HEK293 (cell line): ENCODE data around the gene DDX17.
A peak's percentile ranks its signal among the peaks of the same experiment; 100 is the strongest.

Experiments used
- EGR2 ChIP-seq: fragments of 450-650 bp; formaldehyde crosslinking; IDR thresholded peaks from 2 replicates; pipeline ENCODE4 v1.5.1; 2016; ENCODE audit warnings: low read depth, missing biosample characterization, missing genetic modification characterization
- KLF10 ChIP-seq: fragments of 450-650 bp; IDR thresholded peaks from 2 replicates; pipeline ENCODE4 v1.5.1; 2018; ENCODE audit warnings: missing biosample characterization, mild to moderate bottlenecking, missing genetic modification characterization
- OVOL3 ChIP-seq: fragments of 450-650 bp; formaldehyde crosslinking; IDR thresholded peaks from 2 replicates; pipeline ENCODE4 v1.5.1; 2016; ENCODE audit warnings: missing biosample characterization, missing genetic modification characterization
- SP7 ChIP-seq: fragments of 450-650 bp; formaldehyde crosslinking; IDR thresholded peaks from 2 replicates; pipeline ENCODE4 v1.5.1; 2016; ENCODE audit warnings: missing biosample characterization, missing genetic modification characterization
- YY2 ChIP-seq: fragments of 450-650 bp; formaldehyde crosslinking; IDR thresholded peaks from 2 replicates; pipeline ENCODE4 v1.5.1; 2016; ENCODE audit warnings: missing biosample characterization, missing genetic modification characterization
- ZNF121 ChIP-seq: fragments of 450-650 bp; formaldehyde crosslinking; IDR thresholded peaks from 2 replicates; pipeline ENCODE4 v1.5.1; 2016; ENCODE audit warnings: missing biosample characterization, missing genetic modification characterization
- ZNF211 ChIP-seq: fragments of 450-650 bp; formaldehyde crosslinking; IDR thresholded peaks from 2 replicates; pipeline ENCODE4 v1.5.1; 2016; ENCODE audit warnings: low read depth, missing biosample characterization, missing genetic modification characterization
- ZNF324 ChIP-seq: fragments of 450-650 bp; formaldehyde crosslinking; IDR thresholded peaks from 2 replicates; pipeline ENCODE4 v1.5.1; 2016; ENCODE audit warnings: missing biosample characterization, missing genetic modification characterization
- ZNF391 ChIP-seq: fragments of 450-650 bp; formaldehyde crosslinking; IDR thresholded peaks from 2 replicates; pipeline ENCODE4 v1.5.1; 2016; ENCODE audit warnings: low read depth, missing biosample characterization, missing genetic modification characterization, borderline replicate concordance
- ZNF549 ChIP-seq: fragments of 450-650 bp; IDR thresholded peaks from 2 replicates; pipeline ENCODE4 v1.5.1; 2018; ENCODE audit warnings: missing biosample characterization, missing genetic modification characterization, mild to moderate bottlenecking, inconsistent platforms, moderate library complexity
- ZNF555 ChIP-seq: fragments of 450-650 bp; formaldehyde crosslinking; conservative IDR thresholded peaks from 2 replicates; pipeline ENCODE4 v1.5.1; 2017; ENCODE audit warnings: missing biosample characterization, mild to moderate bottlenecking, missing genetic modification characterization, inconsistent platforms
- ZNF701 ChIP-seq: fragments of 450-650 bp; formaldehyde crosslinking; IDR thresholded peaks from 2 replicates; pipeline ENCODE4 v1.5.1; 2016; ENCODE audit warnings: missing biosample characterization, missing genetic modification characterization
- ZNF776 ChIP-seq: fragments of 450-650 bp; formaldehyde crosslinking; IDR thresholded peaks from 2 replicates; pipeline ENCODE4 v1.5.0; 2017; ENCODE audit warnings: missing biosample characterization, missing genetic modification characterization, borderline replicate concordance
- TF ChIP-seq, protein P1 (sequence below): fragments of 450-650 bp; formaldehyde crosslinking; IDR thresholded peaks from 2 replicates; pipeline ENCODE4 v1.5.1; 2016; ENCODE audit warnings: missing biosample characterization, missing genetic modification characterization, borderline replicate concordance
- TF ChIP-seq, protein P2 (sequence below): fragments of 450-650 bp; formaldehyde crosslinking; conservative IDR thresholded peaks from 2 replicates; pipeline ENCODE4 v1.5.1; 2016; ENCODE audit warnings: low read depth, missing biosample characterization, missing genetic modification characterization
- TF ChIP-seq, protein P3 (sequence below): fragments of 450-650 bp; formaldehyde crosslinking; IDR thresholded peaks from 2 replicates; pipeline ENCODE4 v1.5.1; 2016; ENCODE audit warnings: missing biosample characterization, missing genetic modification characterization, low read depth
- TF ChIP-seq, protein P4 (sequence below): fragments of 450-650 bp; formaldehyde crosslinking; IDR thresholded peaks from 2 replicates; pipeline ENCODE4 v1.5.1; 2017; ENCODE audit warnings: missing biosample characterization, missing genetic modification characterization

DDX17 gene

GRCh38 chr22:38506118-38506962 lies at the start of gene DDX17 (continued):
- TF ChIP-seq ZNF211 (tag by site-specific recombination) (no peak), YY2 (tag by site-specific recombination) (peak; percentile 96), ZNF121 (no peak; the same call in 1 of the 2 replicates), KLF10 (0 out of 2 replicates have a peak, but pooled peaks have one; percentile 14), EGR2 (tag by site-specific recombination) (peak; percentile 88), ZNF555 (tag by site-specific recombination) (no peak), ZNF324 (tag by site-specific recombination) (0 out of 2 replicates have a peak, but pooled peaks have one; percentile 24), OVOL3 (no peak; the same call in 1 of the 2 replicates), ZNF549 (tag by site-specific recombination) (no peak), SP7 (peak; percentile 49; the same call in 1 of the 2 replicates), ZNF776 (tag by site-specific recombination) (no peak), ZNF391 (tag by site-specific recombination) (no peak), ZNF701 (tag by site-specific recombination) (no peak)
- TF ChIP-seq, protein P1, sequence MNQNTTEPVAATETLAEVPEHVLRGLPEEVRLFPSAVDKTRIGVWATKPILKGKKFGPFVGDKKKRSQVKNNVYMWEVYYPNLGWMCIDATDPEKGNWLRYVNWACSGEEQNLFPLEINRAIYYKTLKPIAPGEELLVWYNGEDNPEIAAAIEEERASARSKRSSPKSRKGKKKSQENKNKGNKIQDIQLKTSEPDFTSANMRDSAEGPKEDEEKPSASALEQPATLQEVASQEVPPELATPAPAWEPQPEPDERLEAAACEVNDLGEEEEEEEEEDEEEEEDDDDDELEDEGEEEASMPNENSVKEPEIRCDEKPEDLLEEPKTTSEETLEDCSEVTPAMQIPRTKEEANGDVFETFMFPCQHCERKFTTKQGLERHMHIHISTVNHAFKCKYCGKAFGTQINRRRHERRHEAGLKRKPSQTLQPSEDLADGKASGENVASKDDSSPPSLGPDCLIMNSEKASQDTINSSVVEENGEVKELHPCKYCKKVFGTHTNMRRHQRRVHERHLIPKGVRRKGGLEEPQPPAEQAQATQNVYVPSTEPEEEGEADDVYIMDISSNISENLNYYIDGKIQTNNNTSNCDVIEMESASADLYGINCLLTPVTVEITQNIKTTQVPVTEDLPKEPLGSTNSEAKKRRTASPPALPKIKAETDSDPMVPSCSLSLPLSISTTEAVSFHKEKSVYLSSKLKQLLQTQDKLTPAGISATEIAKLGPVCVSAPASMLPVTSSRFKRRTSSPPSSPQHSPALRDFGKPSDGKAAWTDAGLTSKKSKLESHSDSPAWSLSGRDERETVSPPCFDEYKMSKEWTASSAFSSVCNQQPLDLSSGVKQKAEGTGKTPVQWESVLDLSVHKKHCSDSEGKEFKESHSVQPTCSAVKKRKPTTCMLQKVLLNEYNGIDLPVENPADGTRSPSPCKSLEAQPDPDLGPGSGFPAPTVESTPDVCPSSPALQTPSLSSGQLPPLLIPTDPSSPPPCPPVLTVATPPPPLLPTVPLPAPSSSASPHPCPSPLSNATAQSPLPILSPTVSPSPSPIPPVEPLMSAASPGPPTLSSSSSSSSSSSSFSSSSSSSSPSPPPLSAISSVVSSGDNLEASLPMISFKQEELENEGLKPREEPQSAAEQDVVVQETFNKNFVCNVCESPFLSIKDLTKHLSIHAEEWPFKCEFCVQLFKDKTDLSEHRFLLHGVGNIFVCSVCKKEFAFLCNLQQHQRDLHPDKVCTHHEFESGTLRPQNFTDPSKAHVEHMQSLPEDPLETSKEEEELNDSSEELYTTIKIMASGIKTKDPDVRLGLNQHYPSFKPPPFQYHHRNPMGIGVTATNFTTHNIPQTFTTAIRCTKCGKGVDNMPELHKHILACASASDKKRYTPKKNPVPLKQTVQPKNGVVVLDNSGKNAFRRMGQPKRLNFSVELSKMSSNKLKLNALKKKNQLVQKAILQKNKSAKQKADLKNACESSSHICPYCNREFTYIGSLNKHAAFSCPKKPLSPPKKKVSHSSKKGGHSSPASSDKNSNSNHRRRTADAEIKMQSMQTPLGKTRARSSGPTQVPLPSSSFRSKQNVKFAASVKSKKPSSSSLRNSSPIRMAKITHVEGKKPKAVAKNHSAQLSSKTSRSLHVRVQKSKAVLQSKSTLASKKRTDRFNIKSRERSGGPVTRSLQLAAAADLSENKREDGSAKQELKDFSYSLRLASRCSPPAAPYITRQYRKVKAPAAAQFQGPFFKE (tag by site-specific recombination), result no peak
- TF ChIP-seq, protein P2, sequence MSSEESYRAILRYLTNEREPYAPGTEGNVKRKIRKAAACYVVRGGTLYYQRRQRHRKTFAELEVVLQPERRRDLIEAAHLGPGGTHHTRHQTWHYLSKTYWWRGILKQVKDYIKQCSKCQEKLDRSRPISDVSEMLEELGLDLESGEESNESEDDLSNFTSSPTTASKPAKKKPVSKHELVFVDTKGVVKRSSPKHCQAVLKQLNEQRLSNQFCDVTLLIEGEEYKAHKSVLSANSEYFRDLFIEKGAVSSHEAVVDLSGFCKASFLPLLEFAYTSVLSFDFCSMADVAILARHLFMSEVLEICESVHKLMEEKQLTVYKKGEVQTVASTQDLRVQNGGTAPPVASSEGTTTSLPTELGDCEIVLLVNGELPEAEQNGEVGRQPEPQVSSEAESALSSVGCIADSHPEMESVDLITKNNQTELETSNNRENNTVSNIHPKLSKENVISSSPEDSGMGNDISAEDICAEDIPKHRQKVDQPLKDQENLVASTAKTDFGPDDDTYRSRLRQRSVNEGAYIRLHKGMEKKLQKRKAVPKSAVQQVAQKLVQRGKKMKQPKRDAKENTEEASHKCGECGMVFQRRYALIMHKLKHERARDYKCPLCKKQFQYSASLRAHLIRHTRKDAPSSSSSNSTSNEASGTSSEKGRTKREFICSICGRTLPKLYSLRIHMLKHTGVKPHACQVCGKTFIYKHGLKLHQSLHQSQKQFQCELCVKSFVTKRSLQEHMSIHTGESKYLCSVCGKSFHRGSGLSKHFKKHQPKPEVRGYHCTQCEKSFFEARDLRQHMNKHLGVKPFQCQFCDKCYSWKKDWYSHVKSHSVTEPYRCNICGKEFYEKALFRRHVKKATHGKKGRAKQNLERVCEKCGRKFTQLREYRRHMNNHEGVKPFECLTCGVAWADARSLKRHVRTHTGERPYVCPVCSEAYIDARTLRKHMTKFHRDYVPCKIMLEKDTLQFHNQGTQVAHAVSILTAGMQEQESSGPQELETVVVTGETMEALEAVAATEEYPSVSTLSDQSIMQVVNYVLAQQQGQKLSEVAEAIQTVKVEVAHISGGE (tag by site-specific recombination), result peak; percentile 30
- TF ChIP-seq, protein P3, sequence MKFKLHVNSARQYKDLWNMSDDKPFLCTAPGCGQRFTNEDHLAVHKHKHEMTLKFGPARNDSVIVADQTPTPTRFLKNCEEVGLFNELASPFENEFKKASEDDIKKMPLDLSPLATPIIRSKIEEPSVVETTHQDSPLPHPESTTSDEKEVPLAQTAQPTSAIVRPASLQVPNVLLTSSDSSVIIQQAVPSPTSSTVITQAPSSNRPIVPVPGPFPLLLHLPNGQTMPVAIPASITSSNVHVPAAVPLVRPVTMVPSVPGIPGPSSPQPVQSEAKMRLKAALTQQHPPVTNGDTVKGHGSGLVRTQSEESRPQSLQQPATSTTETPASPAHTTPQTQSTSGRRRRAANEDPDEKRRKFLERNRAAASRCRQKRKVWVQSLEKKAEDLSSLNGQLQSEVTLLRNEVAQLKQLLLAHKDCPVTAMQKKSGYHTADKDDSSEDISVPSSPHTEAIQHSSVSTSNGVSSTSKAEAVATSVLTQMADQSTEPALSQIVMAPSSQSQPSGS, result peak; percentile 6; the same call in 1 of the 2 replicates
- TF ChIP-seq, protein P4, sequence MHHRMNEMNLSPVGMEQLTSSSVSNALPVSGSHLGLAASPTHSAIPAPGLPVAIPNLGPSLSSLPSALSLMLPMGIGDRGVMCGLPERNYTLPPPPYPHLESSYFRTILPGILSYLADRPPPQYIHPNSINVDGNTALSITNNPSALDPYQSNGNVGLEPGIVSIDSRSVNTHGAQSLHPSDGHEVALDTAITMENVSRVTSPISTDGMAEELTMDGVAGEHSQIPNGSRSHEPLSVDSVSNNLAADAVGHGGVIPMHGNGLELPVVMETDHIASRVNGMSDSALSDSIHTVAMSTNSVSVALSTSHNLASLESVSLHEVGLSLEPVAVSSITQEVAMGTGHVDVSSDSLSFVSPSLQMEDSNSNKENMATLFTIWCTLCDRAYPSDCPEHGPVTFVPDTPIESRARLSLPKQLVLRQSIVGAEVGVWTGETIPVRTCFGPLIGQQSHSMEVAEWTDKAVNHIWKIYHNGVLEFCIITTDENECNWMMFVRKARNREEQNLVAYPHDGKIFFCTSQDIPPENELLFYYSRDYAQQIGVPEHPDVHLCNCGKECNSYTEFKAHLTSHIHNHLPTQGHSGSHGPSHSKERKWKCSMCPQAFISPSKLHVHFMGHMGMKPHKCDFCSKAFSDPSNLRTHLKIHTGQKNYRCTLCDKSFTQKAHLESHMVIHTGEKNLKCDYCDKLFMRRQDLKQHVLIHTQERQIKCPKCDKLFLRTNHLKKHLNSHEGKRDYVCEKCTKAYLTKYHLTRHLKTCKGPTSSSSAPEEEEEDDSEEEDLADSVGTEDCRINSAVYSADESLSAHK (tag by site-specific recombination), result peak; percentile 22; the same call in 1 of the 2 replicates
